Epithelial cell of proximal tubule (primary cell): ENCODE data around the gene TNFRSF1A. TPM values are rescaled to one million over a fixed set of nuclear protein-coding genes. Genes with fewer than 3 reads are reported as not detected.

Source experiments
- DNase-seq: peaks from one replicate; pipeline ENCODE4 v3.0.0-alpha.2; 2011; ENCODE audit warnings: low read depth
- H3K4me3 ChIP-seq: 2 replicates; pipeline ENCODE4 v1.5.1; 2011; ENCODE audit warnings: low read depth, mild to moderate bottlenecking, low read length
- CTCF ChIP-seq: conservative IDR thresholded peaks from 2 replicates; pipeline ENCODE4 v1.5.1; 2012; ENCODE audit warnings: low read depth, mild to moderate bottlenecking, low read length
- total RNA-seq: library from RNA; depleted of rRNA; stranded (reverse); fragments of >200 nt; gene quantifications from 2 replicates; pipeline ENCODE4 v1.2.3, GENCODE V29; 2015

TNFRSF1A gene
- total RNA-seq, 1 donor from 2014 or later = 163 TPM

DNA sequence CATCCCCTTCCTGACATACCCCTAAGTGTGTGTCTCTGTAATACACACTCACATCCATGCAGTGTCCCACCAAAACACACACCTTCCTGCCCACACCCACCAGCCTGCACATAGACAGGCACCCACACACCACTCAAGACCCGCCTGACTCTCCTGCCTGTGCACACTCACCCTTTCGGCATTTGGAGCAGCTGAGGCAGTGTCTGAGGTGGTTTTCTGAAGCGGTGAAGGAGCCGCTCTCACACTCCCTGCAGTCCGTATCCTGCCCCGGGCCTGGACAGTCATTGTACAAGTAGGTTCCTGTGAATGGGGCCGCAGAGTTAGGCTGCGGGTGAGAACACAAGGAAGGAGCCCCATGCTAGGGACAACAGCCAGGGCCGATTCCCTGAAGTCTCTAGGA, 8.3 kb downstream of the TNFRSF1A start:
- TF ChIP-seq CTCF = no peak
- no peak overlapping the region for H3K4me3 ChIP-seq
- no peak for DNase-seq

DNA sequence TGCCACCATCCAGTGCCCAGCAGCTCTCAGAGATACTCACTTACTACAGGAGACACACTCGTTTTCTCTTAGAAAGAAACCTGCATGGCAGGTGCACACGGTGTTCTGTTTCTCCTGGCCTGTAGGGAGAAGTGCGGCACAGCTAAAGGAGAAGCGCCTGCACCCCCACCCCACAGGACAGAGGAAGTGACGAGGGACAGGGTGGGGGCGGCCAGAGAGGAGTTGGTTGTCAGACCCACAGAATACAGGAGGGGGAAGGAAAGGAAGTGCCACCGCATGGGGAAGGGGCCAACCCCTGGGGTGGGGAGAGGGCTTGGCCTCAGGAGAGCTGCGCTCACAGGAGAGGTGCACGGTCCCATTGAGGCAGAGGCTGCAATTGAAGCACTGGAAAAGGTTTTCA, 8.8 kb downstream of the TNFRSF1A start:
- TF ChIP-seq CTCF = no peak
- H3K4me3 ChIP-seq = no peak overlapping the region
- no peak for DNase-seq

DNA sequence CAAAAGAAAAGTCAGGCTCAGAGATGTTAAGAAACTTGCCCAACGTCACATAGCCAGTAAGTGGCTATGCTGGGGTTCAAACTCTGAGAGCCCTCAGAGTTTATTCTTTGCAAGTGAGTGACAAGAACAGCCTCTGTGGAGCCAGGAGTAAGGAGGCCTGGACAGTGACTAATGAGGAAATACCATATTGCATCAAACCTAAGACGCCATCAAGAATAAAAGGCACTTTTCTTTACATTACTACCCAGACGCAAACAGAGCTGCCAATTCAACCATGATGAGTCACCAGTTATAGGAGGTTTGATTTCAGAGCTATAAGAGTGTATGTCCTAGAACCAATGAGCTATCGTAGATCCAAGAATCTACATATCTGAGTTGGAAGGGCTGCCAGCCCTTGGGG, 9.4 kb downstream of the TNFRSF1A start:
- no peak for TF ChIP-seq CTCF

GRCh38 chr12:6330999-6331714, 10.7 kb downstream of the TNFRSF1A start:
- DNase-seq = no peak
- TF ChIP-seq CTCF = no peak
- no peak overlapping the region for H3K4me3 ChIP-seq

More for the DNA sequence above, 9.4 kb downstream of the TNFRSF1A start:
- H3K4me3 ChIP-seq = no peak overlapping the region
- DNase-seq = no peak

DNA sequence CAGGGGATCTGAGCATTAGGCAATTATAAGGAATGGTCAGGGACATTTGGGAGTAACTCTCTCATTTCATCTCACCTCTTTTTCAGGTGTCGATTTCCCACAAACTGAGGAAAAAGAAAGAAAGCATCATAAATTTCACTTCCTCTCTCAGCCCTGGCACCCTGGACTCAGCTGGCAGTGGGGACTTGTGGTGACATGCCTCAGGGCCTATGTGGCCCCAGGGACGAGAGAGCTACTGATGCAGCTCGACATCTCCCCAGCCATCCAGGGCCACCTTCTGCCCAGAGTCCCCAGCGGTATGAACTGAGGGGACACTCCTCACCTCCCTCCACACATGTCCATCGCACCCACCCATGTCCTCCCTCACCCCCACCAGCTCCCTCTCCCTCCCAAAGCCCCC, 11.7 kb downstream of the TNFRSF1A start:
- no peak overlapping the region for H3K4me3 ChIP-seq
- TF ChIP-seq CTCF = no peak
- no peak for DNase-seq

- DNase-seq = no peak
- H3K4me3 ChIP-seq = no peak overlapping the region
- TF ChIP-seq CTCF = no peak
Measured at GRCh38 chr12:6329703-6330064, 12.2 kb downstream of the TNFRSF1A start.

DNA sequence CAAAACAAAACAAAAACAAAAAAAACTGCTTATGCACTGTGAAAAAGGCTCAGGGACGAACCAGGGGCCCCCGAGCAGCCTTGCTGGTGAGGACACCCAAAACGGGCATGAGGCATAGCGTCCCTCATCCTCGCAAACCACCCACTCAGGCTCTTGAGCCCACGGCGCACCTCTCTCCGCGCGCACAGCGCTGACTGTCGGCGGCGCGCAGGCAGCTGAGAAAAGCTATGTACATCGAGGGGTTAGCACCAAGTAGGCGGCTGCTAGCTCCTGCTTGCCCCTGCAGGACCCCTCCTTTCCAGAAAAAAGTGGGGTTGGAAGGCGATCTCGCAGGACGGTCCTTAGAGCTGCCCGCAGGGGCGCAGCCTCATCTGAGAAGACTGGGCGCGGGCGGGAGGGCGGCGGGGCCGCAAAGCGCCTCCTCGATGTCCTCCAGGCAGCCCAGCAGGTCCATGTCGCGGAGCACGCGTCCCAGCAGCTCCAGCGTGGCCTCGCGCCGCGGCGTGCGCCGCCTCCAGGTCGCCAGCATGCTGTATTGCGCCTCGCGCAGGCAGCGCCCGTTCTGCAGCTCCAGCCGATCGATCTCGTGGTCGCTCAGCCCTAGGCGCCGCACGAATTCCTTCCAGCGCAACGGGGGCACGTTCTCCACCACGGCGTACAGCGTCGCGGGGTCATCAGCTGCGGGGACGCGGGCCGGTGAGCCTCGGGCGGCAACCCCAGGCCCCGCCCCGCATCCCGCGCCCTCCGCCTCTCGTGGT, 12.8 kb downstream of the TNFRSF1A start:
- no peak for TF ChIP-seq CTCF
- DNase-seq = no peak
- no peak overlapping the region for H3K4me3 ChIP-seq
